DND-41 (cell line): ENCODE measurements around the gene SP7.
A peak's percentile ranks its signal among the peaks of the same experiment; 100 is the strongest.

Experiments
- ATAC-seq: fragments of 200-7000 bp; cut with Tn5 transposase; 3 replicates; pipeline ENCODE4 v1.9.1; 2021; ENCODE audit warnings: low read depth; ENCODE audit not compliant: insufficient read depth
- DNase-seq: peaks from one replicate; pipeline ENCODE4 v3.0.0-alpha.2; 2020
- H2AFZ ChIP-seq: 2 replicates; pipeline ENCODE4 v1.6.0; 2012; ENCODE audit warnings: low read depth, low read length
- H3K27ac ChIP-seq: 2 replicates; pipeline ENCODE4 v1.5.1; 2012; ENCODE audit warnings: low read length, inconsistent platforms
- H3K27me3 ChIP-seq: fragments of 200-600 bp; sonication (generic); 2 replicates; pipeline ENCODE4 v1.6.0; 2012; ENCODE audit warnings: low read length, mild to moderate bottlenecking, inconsistent platforms; ENCODE audit not compliant: insufficient read depth, poor library complexity
- H3K36me3 ChIP-seq: 2 replicates; pipeline ENCODE4 v1.5.1; 2012; ENCODE audit warnings: low read length, inconsistent platforms; ENCODE audit not compliant: insufficient read depth
- H3K4me1 ChIP-seq: 2 replicates; pipeline ENCODE4 v1.5.1; 2012; ENCODE audit warnings: mild to moderate bottlenecking, low read length; ENCODE audit not compliant: insufficient read depth
- H3K4me2 ChIP-seq: 2 replicates; pipeline ENCODE4 v1.6.0; 2012; ENCODE audit warnings: mild to moderate bottlenecking, moderate library complexity, low read length, inconsistent platforms; ENCODE audit not compliant: insufficient read depth
- H3K4me3 ChIP-seq, 2 experiments: fragments of 200-600 bp in 1 of 2; shearing (Covaris generic) in 1 of 2; 2 replicates each; pipeline ENCODE4 v1.5.1; 2012 to 2016; ENCODE audit warnings: inconsistent platforms in 2 of 2, low read length in 2 of 2, mild to moderate bottlenecking in 2 of 2, low read depth in 1 of 2, moderate library complexity in 1 of 2
- H3K79me2 ChIP-seq: 2 replicates; pipeline ENCODE4 v1.6.0; 2012; ENCODE audit warnings: low read length, inconsistent platforms; ENCODE audit not compliant: insufficient read depth
- H3K9ac ChIP-seq: 2 replicates; pipeline ENCODE4 v1.6.0; 2012; ENCODE audit warnings: low read depth, mild to moderate bottlenecking, inconsistent platforms, low read length, moderate library complexity
- H3K9me3 ChIP-seq: 2 replicates; pipeline ENCODE4 v1.5.1; 2012; ENCODE audit warnings: low read length, moderate library complexity, mild to moderate bottlenecking, inconsistent platforms; ENCODE audit not compliant: insufficient read depth, severe bottlenecking
- H4K20me1 ChIP-seq: 2 replicates; pipeline ENCODE4 v1.6.0; 2012; ENCODE audit warnings: low read length; ENCODE audit not compliant: insufficient read depth
- EZH2 ChIP-seq: IDR thresholded peaks from 3 replicates; pipeline ENCODE4 v1.6.1; 2012; ENCODE audit warnings: borderline replicate concordance, low read depth, mild to moderate bottlenecking, moderate library complexity, low read length, inconsistent platforms; ENCODE audit not compliant: severe bottlenecking
- TF ChIP-seq, protein P1 (sequence below): IDR thresholded peaks from 2 replicates; pipeline ENCODE4 v1.5.1; 2012; ENCODE audit warnings: borderline replicate concordance, low read length, moderate library complexity, mild to moderate bottlenecking; ENCODE audit not compliant: poor library complexity, severe bottlenecking; ENCODE audit errors: extremely low read depth

Gene SP7

DNA sequence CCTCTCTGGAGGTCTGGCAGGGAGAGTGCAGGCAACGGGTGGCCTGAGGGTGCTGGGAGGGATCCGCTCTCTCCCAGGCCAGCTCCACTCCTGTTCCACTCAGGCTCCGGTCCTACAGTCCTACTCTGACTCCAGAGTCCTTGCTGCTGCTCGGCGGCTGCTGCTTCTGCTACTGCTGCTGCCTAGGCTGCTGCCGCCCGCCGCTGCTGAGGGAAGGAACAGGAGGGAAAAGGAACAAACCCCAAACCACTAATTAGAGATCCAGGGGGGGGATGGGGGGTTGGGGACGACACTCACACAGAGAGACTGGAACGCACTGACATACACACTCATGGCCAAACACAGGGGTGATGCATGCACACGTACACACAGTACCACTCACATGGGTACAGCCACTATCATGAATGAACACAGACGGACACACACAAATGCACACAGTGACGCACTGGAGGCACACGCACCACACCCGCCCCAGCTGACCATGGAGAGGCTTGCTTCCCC lies at the start of gene SP7:
SP7 (minus strand) TSS at position 174 of the 501 bp plus-strand sequence. CDS start 708 bp downstream, outside the sequence.
- Histone ChIP-seq H3K4me1 (no peaks in the 10 kb centered on the region), H3K4me3 (no peak within 1 kb of the TSS), H3K4me2 (no peak within 1 kb of the TSS), H3K9ac (no peak within 1 kb of the TSS), H3K36me3 (no peaks in the 10 kb centered on the region), H3K79me2 (no peaks in the 10 kb centered on the region), H4K20me1 (no peaks in the 10 kb centered on the region), H3K27me3 (peaks cover 42% of the 10 kb centered on the region), H3K27ac (no peak within 1 kb of the TSS), H3K9me3 (no peaks in the 10 kb centered on the region), H2AFZ (no peak within 1 kb of the TSS)
- peak; percentile 54 for ATAC-seq
- TF ChIP-seq, protein P1, sequence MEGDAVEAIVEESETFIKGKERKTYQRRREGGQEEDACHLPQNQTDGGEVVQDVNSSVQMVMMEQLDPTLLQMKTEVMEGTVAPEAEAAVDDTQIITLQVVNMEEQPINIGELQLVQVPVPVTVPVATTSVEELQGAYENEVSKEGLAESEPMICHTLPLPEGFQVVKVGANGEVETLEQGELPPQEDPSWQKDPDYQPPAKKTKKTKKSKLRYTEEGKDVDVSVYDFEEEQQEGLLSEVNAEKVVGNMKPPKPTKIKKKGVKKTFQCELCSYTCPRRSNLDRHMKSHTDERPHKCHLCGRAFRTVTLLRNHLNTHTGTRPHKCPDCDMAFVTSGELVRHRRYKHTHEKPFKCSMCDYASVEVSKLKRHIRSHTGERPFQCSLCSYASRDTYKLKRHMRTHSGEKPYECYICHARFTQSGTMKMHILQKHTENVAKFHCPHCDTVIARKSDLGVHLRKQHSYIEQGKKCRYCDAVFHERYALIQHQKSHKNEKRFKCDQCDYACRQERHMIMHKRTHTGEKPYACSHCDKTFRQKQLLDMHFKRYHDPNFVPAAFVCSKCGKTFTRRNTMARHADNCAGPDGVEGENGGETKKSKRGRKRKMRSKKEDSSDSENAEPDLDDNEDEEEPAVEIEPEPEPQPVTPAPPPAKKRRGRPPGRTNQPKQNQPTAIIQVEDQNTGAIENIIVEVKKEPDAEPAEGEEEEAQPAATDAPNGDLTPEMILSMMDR: no peak
- peak; percentile 11 for TF ChIP-seq EZH2
- no peak for DNase-seq

GRCh38 chr12:53383258-53383657 lies 47.1 kb upstream of the SP7 start:
- ATAC-seq (no peak), DNase-seq (no peak)
- Histone ChIP-seq H3K36me3 (peaks cover 61% of the 10 kb centered on the region), H4K20me1 (peaks cover 44% of the 10 kb centered on the region), H3K9ac (peak overlapping the region; percentile 32), H3K4me3 (peak overlapping the region in 1 of 2 experiments; percentile 38; a peak in 3 of 4 replicates), H3K27me3 (no peaks in the 10 kb centered on the region), H3K79me2 (peaks cover 79% of the 10 kb centered on the region), H3K4me2 (peak overlapping the region; percentile 55), H3K9me3 (no peaks in the 10 kb centered on the region), H3K27ac (0 out of 2 replicates have a peak overlapping the region, but pooled peaks have one; percentile 15), H2AFZ (no peak overlapping the region), H3K4me1 (peaks cover 77% of the 10 kb centered on the region)
- TF ChIP-seq EZH2: no peak
- TF ChIP-seq, protein P1: no peak

GRCh38 chr12:53381731-53382630 lies 45.8 kb upstream of the SP7 start:
- DNase-seq (peak; percentile 21), ATAC-seq (no peak)
- peaks cover 35% of the 10 kb centered on the region for H4K20me1 ChIP-seq
- TF ChIP-seq, protein P1: peak; percentile 37
- TF ChIP-seq EZH2: no peak
- peaks cover 49% of the 10 kb centered on the region for H3K36me3 ChIP-seq
- no peak overlapping the region for H2AFZ ChIP-seq
- H3K9ac ChIP-seq: peak overlapping the region; percentile 83
- peak overlapping the region; percentile 55 for H3K4me2 ChIP-seq
- peaks cover 66% of the 10 kb centered on the region for H3K79me2 ChIP-seq
- H3K4me3 ChIP-seq: peak overlapping the region in 1 of 2 experiments; percentile 58; a peak in 2 of 4 replicates
- H3K4me1 ChIP-seq: peaks cover 68% of the 10 kb centered on the region
- no peaks in the 10 kb centered on the region for H3K27me3 ChIP-seq
- H3K9me3 ChIP-seq: no peaks in the 10 kb centered on the region
- H3K27ac ChIP-seq: no peak overlapping the region; the same call in 1 of the 2 replicates
